ENCODE results near the gene EEFSEC. TPM values are rescaled to one million over a fixed set of nuclear protein-coding genes. Genes with fewer than 3 reads are reported as not detected.

EEFSEC gene
- total and polyA plus RNA-seq, 2 experiments from 2014 or later: 10.1 to 16.2 TPM

DNA sequence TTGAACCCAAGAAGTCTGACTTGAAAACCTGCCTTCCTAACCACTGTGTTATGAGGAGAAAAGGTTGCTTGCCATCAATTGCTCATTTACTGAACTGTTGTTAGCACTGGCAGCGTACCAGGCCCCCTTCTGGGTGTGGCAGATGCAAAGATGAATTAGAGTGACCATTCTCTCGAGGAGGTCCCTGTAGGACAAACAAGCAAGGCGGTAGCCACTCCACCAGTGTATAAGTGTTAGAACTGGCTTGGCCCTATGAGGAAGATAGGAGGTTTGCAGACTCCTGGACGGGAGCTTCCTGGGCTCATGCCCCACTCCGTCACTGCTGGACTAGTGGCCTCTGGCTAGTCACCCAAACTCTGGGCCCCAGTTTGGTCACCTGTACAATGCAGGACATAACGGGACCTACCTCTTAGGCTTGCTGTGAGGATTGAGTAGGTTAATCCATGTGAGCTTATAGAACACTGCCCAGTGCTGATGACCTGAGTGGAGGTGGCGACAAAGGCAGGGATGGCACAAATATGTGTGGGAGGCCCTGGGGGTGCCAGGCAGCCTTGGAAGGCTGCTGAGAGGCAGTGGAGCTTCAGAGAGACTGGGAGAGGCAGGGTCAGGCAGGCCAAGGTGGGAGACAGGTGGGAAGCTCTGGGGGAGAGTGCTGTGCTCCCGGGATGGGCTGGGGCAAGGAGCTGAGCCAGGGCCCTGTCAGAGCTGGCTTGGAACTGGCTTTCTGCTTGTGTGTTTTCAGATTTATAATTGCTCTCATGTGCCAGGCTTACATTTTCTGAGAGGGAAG lies 167.5 kb downstream of the EEFSEC start:
- Mint-ChIP-seq H3K27me3 (ENCODE audit: insufficient read depth, low read depth, poor library complexity) (peaks cover 2% of the 10 kb centered on the region), H3K4me3 (no peak overlapping the region), H3K4me1 (0 out of 3 replicates have a peak, but pooled peaks cover 3% of the 10 kb centered on the region), H3K9me3 (no peaks in the 10 kb centered on the region), H3K36me3 (ENCODE audit: low read depth) (no peaks in the 10 kb centered on the region), H3K27ac (no peak overlapping the region)
- H3K4me3 ChIP-seq: no peak overlapping the region
- no peaks in the 10 kb centered on the region for H3K27me3 ChIP-seq (ENCODE audit: insufficient read depth)
- no peaks in the 10 kb centered on the region for H3K36me3 ChIP-seq (ENCODE audit: insufficient read depth)
- H3K4me2 ChIP-seq: no peak overlapping the region
- DNase-seq (ENCODE audit: low spot score) (no peak), ATAC-seq (no peak)
- H3F3A ChIP-seq (replicated peaks; ENCODE audit: low read depth): no peaks in the 10 kb centered on the region
- H2AFZ ChIP-seq: no peak overlapping the region
- H3K4me1 ChIP-seq (ENCODE audit: insufficient read depth): no peaks in the 10 kb centered on the region
- no peaks in the 10 kb centered on the region for H4K20me1 ChIP-seq (replicated peaks; ENCODE audit: insufficient read depth)
- no peak overlapping the region for H3K27ac ChIP-seq (ENCODE audit: low read depth)
- no peaks in the 10 kb centered on the region for H3K9me2 ChIP-seq (ENCODE audit: insufficient read depth)
- H3K79me2 ChIP-seq (replicated peaks; ENCODE audit: insufficient read depth): no peaks in the 10 kb centered on the region
- TF ChIP-seq, protein P1, sequence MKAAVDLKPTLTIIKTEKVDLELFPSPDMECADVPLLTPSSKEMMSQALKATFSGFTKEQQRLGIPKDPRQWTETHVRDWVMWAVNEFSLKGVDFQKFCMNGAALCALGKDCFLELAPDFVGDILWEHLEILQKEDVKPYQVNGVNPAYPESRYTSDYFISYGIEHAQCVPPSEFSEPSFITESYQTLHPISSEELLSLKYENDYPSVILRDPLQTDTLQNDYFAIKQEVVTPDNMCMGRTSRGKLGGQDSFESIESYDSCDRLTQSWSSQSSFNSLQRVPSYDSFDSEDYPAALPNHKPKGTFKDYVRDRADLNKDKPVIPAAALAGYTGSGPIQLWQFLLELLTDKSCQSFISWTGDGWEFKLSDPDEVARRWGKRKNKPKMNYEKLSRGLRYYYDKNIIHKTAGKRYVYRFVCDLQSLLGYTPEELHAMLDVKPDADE (IDR thresholded peaks at IDR 0.05): no peak
- TF ChIP-seq ZNF462 (CRISPR knock-in tag; IDR thresholded peaks at IDR 0.05): no peak
- TF ChIP-seq CTCF (conservative IDR thresholded peaks at IDR 0.05; ENCODE audit: low read depth in 2 of 2): no peak
- TF ChIP-seq EZH2phosphoT487 (IDR thresholded peaks at IDR 0.05; ENCODE audit: unreplicated experiment): no peak
- no peak for TF ChIP-seq JUNB (IDR thresholded peaks at IDR 0.05; ENCODE audit: unreplicated experiment)
- no peak for TF ChIP-seq POLR2AphosphoS5 (IDR thresholded peaks at IDR 0.05; ENCODE audit: low read depth)
- no peak for TF ChIP-seq NANOG (IDR thresholded peaks at IDR 0.05; ENCODE audit: borderline replicate concordance)
- no peak for TF ChIP-seq ZNF331 (CRISPR knock-in tag; IDR thresholded peaks at IDR 0.05; ENCODE audit: low read depth)
- TF ChIP-seq, protein P2, sequence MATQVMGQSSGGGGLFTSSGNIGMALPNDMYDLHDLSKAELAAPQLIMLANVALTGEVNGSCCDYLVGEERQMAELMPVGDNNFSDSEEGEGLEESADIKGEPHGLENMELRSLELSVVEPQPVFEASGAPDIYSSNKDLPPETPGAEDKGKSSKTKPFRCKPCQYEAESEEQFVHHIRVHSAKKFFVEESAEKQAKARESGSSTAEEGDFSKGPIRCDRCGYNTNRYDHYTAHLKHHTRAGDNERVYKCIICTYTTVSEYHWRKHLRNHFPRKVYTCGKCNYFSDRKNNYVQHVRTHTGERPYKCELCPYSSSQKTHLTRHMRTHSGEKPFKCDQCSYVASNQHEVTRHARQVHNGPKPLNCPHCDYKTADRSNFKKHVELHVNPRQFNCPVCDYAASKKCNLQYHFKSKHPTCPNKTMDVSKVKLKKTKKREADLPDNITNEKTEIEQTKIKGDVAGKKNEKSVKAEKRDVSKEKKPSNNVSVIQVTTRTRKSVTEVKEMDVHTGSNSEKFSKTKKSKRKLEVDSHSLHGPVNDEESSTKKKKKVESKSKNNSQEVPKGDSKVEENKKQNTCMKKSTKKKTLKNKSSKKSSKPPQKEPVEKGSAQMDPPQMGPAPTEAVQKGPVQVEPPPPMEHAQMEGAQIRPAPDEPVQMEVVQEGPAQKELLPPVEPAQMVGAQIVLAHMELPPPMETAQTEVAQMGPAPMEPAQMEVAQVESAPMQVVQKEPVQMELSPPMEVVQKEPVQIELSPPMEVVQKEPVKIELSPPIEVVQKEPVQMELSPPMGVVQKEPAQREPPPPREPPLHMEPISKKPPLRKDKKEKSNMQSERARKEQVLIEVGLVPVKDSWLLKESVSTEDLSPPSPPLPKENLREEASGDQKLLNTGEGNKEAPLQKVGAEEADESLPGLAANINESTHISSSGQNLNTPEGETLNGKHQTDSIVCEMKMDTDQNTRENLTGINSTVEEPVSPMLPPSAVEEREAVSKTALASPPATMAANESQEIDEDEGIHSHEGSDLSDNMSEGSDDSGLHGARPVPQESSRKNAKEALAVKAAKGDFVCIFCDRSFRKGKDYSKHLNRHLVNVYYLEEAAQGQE (IDR thresholded peaks at IDR 0.05; ENCODE audit: unreplicated experiment): no peak
- TF ChIP-seq ZNF114 (CRISPR knock-in tag; IDR thresholded peaks at IDR 0.05): no peak
- no peak for TF ChIP-seq EZH2 (IDR thresholded peaks at IDR 0.05; ENCODE audit: low read depth, unreplicated experiment)
- TF ChIP-seq STAT1 (IDR thresholded peaks at IDR 0.05; ENCODE audit: unreplicated experiment): no peak
- no peak for TF ChIP-seq CREB1 (CRISPR knock-in tag; IDR thresholded peaks at IDR 0.05; ENCODE audit: low read depth)
